Kidney (tissue), 14 donors: ENCODE results near the gene IL17RE. TPM values are rescaled to one million over a fixed set of nuclear protein-coding genes. Genes with fewer than 3 reads are reported as not detected.
A peak's percentile ranks its signal among the peaks of the same experiment; 100 is the strongest.

Experiments
- DNase-seq, 5 donors: peaks; one replicate each; pipeline ENCODE4 v3.0.0-alpha.2; 2013 to 2020
- FAIRE-seq: peaks from 2 replicates; lab custom pipeline; 2012; peaks lifted over from hg19 to GRCh38; lab: Jason Lieb, UNC
- H3K27ac ChIP-seq, 2 donors: one replicate each; pipeline ENCODE4 v1.7.0; 2013; ENCODE audit warnings: low read depth in 2 of 2, low read length in 2 of 2, inconsistent platforms in 1 of 2
- H3K27me3 ChIP-seq: one replicate; pipeline ENCODE4 v1.7.1; 2013; ENCODE audit warnings: low read length, inconsistent platforms; ENCODE audit not compliant: control insufficient read depth, insufficient read depth
- H3K36me3 ChIP-seq, 3 donors: one replicate each; pipeline versions ENCODE4 v1.7.0 to v1.7.1; 2013; ENCODE audit warnings: low read length in 3 of 3, control low read depth in 1 of 3, inconsistent platforms in 1 of 3; ENCODE audit not compliant: insufficient read depth in 3 of 3, control insufficient read depth in 2 of 3
- H3K4me1 ChIP-seq, 3 donors: one replicate each; pipeline versions ENCODE4 v1.7.0 to v1.7.1; 2013; ENCODE audit warnings: low read length in 3 of 3, inconsistent platforms in 1 of 3, low read depth in 1 of 3; ENCODE audit not compliant: control insufficient read depth in 2 of 3, insufficient read depth in 2 of 3
- H3K4me3 ChIP-seq, 3 donors: one replicate each; pipeline versions ENCODE4 v1.7.0 to v1.8.1; 2013; ENCODE audit warnings: low read length in 3 of 3, control low read depth in 1 of 3, inconsistent platforms in 1 of 3
- H3K9ac ChIP-seq, 3 donors: one replicate each; pipeline versions ENCODE4 v1.7.0 to v1.7.1; 2013; ENCODE audit warnings: low read length in 3 of 3, control low read depth in 1 of 3, inconsistent platforms in 1 of 3
- H3K9me3 ChIP-seq, 3 donors: one replicate each; pipeline versions ENCODE4 v1.7.0 to v1.7.1; 2013; ENCODE audit warnings: low read length in 3 of 3, control low read depth in 1 of 3, inconsistent platforms in 1 of 3; ENCODE audit not compliant: control insufficient read depth in 2 of 3, insufficient read depth in 1 of 3
- CTCF ChIP-seq: IDR thresholded peaks from 3 replicates; pipeline ENCODE4 v1.5.1; 2012; ENCODE audit warnings: mild to moderate bottlenecking, moderate library complexity, borderline replicate concordance; ENCODE audit not compliant: insufficient read depth; ENCODE audit errors: extremely low read depth
- intact Hi-C: fragments of 100-400 bp; cut with DNase I; formaldehyde crosslinking; loops from one replicate; pipeline ENCODE4 v1.11.1; 2022
- polyA plus RNA-seq: library from polyadenylated mRNA; stranded (reverse); fragments of 350-450 nt; fragmentation: Illumina TruSeq; extraction: RNeasy Lipid Tissue Mini Kit (QIAGEN cat#74804); gene quantifications from one replicate; pipeline ENCODE4 v1.2.3, GENCODE V29; 2014; ENCODE audit warnings: low read depth, low replicate concordance; ENCODE audit not compliant: insufficient read depth
- total RNA-seq: library from RNA; stranded (reverse); fragmentation: NEBNext Ultra II Directional; extraction: Animal tissue kit (Norgen Biotek cat#: 25700); gene quantifications from one replicate; pipeline ENCODE4 v1.2.1, GENCODE V29; 2021
- donor health status: control.
- donor health status: control.
- donor health status: control.
- donor health status: control.
- donor health status: control.
- donor health status: DM: yes; HTN: yes; CAD: no.
- donor health status: Normal renal cell carcinoma (clear cell type).

The IL17RE gene
- total and polyA plus RNA-seq, 2 donors from 2014 or later, result 7.5 to 8.5 TPM

- no peak for TF ChIP-seq CTCF
- Histone ChIP-seq H3K36me3 (no peaks in the 10 kb centered on the region), H3K9me3 (no peaks in the 10 kb centered on the region), H3K4me3 (peak overlapping the region; percentile 13 to 65 (median 64)), H3K9ac (peak overlapping the region in 2 of 3 donors; percentile 55 to 81), H3K27ac (peak overlapping the region in 1 of 2 donors; percentile 77), H3K27me3 (no peaks in the 10 kb centered on the region), H3K4me1 (peaks cover 0 to 29% (median 12%) of the 10 kb centered on the region in 3 donors)
- FAIRE-seq (no peak), DNase-seq (peak in 1 of 5 donors; percentile 66)
- intact Hi-C loops, result no loop called here
Measured at GRCh38 chr3:9903238-9903624, 583 bp downstream of the IL17RE start.

- H3K27me3 ChIP-seq, result no peaks in the 10 kb centered on the region
- H3K9ac ChIP-seq, result peak overlapping the region in 1 of 3 donors; percentile 81
- FAIRE-seq (no peak), DNase-seq (no peak)
- no peaks in the 10 kb centered on the region for H3K9me3 ChIP-seq
- no peak for TF ChIP-seq CTCF
- intact Hi-C loops, result no loop called here
- peak overlapping the region in 2 of 3 donors; percentile 64 to 65 for H3K4me3 ChIP-seq
- H3K4me1 ChIP-seq, result peaks cover 0 to 27% (median 12%) of the 10 kb centered on the region in 3 donors
- no peaks in the 10 kb centered on the region for H3K36me3 ChIP-seq
- no peak overlapping the region for H3K27ac ChIP-seq
Measured at GRCh38 chr3:9903904-9904303, 1.3 kb downstream of the IL17RE start.

DNA sequence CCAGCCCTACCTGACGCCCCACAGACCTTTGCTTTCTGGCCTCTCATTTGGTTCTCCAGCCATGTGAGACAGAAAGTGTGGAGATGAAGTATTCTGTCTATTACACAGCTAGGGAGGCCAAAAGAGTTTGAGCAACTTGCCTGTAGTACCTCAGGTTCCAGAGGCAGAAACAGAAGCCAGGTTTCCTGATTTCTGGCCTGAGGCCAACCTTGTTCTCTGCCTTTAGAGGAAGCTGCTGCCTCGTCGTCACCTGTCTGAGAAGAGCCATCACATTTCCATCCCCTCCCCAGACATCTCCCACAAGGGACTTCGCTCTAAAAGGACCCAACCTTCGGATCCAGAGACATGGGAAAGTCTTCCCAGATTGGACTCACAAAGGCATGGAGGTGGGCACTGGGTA, 3.8 kb downstream of the IL17RE start:
- no peak for TF ChIP-seq CTCF
- H3K36me3 ChIP-seq, result no peaks in the 10 kb centered on the region
- H3K27ac ChIP-seq, result no peak overlapping the region
- FAIRE-seq (no peak), DNase-seq (peak in 1 of 5 donors; percentile 15)
- H3K4me1 ChIP-seq, result peaks cover 0 to 22% (median 18%) of the 10 kb centered on the region in 3 donors
- no peak overlapping the region for H3K4me3 ChIP-seq
- no peaks in the 10 kb centered on the region for H3K9me3 ChIP-seq
- intact Hi-C loops, result no loop called here
- H3K9ac ChIP-seq, result no peak overlapping the region
- no peaks in the 10 kb centered on the region for H3K27me3 ChIP-seq

- TF ChIP-seq CTCF, result no peak
- DNase-seq (no peak), FAIRE-seq (no peak)
- no peaks in the 10 kb centered on the region for H3K27me3 ChIP-seq
- intact Hi-C loops, result no loop called here
- H3K9ac ChIP-seq, result no peak overlapping the region
- H3K9me3 ChIP-seq, result no peaks in the 10 kb centered on the region
- H3K4me3 ChIP-seq, result no peak overlapping the region
- H3K4me1 ChIP-seq, result peaks cover 0 to 12% (median 10%) of the 10 kb centered on the region in 3 donors
- H3K36me3 ChIP-seq, result no peaks in the 10 kb centered on the region
- no peak overlapping the region for H3K27ac ChIP-seq
Measured at GRCh38 chr3:9908286-9908685, 5.6 kb downstream of the IL17RE start.
